ENCODE measurements around the gene HPSE2. TPM values are rescaled to one million over a fixed set of nuclear protein-coding genes. Genes with fewer than 3 reads are reported as not detected.
"Not testable (repeated sequence)": the region's sequence is repeated elsewhere in the genome, so short reads cannot be mapped to it uniquely, and the experiment has no call there.

Gene HPSE2
- total and polyA plus RNA-seq, 4 donors, result 0.05 TPM; not detected in 3

DNA sequence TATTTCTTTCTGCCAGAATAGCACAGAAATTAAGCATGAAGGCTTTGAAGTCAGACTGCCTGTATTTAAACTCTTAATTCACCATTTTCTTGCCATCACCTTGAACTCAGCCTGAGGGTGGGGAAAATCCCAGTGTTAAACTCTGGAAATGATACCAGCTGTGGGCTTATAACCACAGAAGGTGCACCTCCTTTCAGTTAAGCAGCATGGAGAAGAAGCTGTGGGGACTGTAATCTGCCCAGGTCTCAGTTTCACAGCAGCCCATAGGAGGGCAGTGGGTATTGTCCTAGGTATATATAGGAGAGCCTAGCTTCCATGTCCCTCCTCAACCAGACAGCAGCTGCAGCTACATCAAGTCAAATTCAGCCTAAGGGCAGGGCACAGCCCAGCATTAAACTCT lies 241.6 kb downstream of the HPSE2 start:
- H3K27ac ChIP-seq (ENCODE audit: low read depth in 1 of 2, low read length in 2 of 2), result no peak overlapping the region
- H3K4me3 ChIP-seq (ENCODE audit: low read depth in 1 of 3, low read length in 3 of 3), result no peak overlapping the region
- no peak for DNase-seq (ENCODE audit: low spot score)
- TF ChIP-seq TAF1 (conservative IDR thresholded peaks at IDR 0.05), result no peak
- no peak for TF ChIP-seq HNF4A (conservative IDR thresholded peaks at IDR 0.05)
- TF ChIP-seq, protein P1, sequence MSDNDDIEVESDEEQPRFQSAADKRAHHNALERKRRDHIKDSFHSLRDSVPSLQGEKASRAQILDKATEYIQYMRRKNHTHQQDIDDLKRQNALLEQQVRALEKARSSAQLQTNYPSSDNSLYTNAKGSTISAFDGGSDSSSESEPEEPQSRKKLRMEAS (IDR thresholded peaks at IDR 0.05), result no peak
- TF ChIP-seq, protein P2, sequence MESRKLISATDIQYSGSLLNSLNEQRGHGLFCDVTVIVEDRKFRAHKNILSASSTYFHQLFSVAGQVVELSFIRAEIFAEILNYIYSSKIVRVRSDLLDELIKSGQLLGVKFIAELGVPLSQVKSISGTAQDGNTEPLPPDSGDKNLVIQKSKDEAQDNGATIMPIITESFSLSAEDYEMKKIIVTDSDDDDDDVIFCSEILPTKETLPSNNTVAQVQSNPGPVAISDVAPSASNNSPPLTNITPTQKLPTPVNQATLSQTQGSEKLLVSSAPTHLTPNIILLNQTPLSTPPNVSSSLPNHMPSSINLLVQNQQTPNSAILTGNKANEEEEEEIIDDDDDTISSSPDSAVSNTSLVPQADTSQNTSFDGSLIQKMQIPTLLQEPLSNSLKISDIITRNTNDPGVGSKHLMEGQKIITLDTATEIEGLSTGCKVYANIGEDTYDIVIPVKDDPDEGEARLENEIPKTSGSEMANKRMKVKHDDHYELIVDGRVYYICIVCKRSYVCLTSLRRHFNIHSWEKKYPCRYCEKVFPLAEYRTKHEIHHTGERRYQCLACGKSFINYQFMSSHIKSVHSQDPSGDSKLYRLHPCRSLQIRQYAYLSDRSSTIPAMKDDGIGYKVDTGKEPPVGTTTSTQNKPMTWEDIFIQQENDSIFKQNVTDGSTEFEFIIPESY (IDR thresholded peaks at IDR 0.05), result no peak
- TF ChIP-seq, protein P3, sequence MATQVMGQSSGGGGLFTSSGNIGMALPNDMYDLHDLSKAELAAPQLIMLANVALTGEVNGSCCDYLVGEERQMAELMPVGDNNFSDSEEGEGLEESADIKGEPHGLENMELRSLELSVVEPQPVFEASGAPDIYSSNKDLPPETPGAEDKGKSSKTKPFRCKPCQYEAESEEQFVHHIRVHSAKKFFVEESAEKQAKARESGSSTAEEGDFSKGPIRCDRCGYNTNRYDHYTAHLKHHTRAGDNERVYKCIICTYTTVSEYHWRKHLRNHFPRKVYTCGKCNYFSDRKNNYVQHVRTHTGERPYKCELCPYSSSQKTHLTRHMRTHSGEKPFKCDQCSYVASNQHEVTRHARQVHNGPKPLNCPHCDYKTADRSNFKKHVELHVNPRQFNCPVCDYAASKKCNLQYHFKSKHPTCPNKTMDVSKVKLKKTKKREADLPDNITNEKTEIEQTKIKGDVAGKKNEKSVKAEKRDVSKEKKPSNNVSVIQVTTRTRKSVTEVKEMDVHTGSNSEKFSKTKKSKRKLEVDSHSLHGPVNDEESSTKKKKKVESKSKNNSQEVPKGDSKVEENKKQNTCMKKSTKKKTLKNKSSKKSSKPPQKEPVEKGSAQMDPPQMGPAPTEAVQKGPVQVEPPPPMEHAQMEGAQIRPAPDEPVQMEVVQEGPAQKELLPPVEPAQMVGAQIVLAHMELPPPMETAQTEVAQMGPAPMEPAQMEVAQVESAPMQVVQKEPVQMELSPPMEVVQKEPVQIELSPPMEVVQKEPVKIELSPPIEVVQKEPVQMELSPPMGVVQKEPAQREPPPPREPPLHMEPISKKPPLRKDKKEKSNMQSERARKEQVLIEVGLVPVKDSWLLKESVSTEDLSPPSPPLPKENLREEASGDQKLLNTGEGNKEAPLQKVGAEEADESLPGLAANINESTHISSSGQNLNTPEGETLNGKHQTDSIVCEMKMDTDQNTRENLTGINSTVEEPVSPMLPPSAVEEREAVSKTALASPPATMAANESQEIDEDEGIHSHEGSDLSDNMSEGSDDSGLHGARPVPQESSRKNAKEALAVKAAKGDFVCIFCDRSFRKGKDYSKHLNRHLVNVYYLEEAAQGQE (IDR thresholded peaks at IDR 0.05), result no peak
- no peak for TF ChIP-seq FOXA1 (IDR thresholded peaks at IDR 0.05)
- TF ChIP-seq YY1 (IDR thresholded peaks at IDR 0.05), result no peak
- TF ChIP-seq, protein P4, sequence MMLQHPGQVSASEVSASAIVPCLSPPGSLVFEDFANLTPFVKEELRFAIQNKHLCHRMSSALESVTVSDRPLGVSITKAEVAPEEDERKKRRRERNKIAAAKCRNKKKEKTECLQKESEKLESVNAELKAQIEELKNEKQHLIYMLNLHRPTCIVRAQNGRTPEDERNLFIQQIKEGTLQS (IDR thresholded peaks at IDR 0.05), result no peak
- no peak for TF ChIP-seq FOXA2 (IDR thresholded peaks at IDR 0.05)
- no peak for TF ChIP-seq JUND (IDR thresholded peaks at IDR 0.05)
- no peak for TF ChIP-seq RAD21 (IDR thresholded peaks at IDR 0.05)
- TF ChIP-seq GABPA (IDR thresholded peaks at IDR 0.05 in 1 of 2, conservative IDR thresholded peaks at IDR 0.05 in 1 of 2), result no peak
- H3K36me3 ChIP-seq (ENCODE audit: control insufficient read depth in 4 of 4, insufficient read depth in 3 of 4, low read depth in 1 of 4, low read length in 3 of 4), result no peaks in the 10 kb centered on the region
- no peaks in the 10 kb centered on the region for H3K9me3 ChIP-seq (ENCODE audit: control insufficient read depth in 4 of 4, low read length in 3 of 4)
- no peak overlapping the region for H3K9ac ChIP-seq (ENCODE audit: low read depth in 1 of 2, low read length in 2 of 2)
- H3K27me3 ChIP-seq (ENCODE audit: control insufficient read depth in 4 of 4, insufficient read depth in 4 of 4, low read length in 3 of 4), result no peaks in the 10 kb centered on the region
- H3K4me1 ChIP-seq (ENCODE audit: control insufficient read depth in 4 of 4, insufficient read depth in 4 of 4, low read length in 3 of 4), result peaks cover 0 to 2% (median 0%) of the 10 kb centered on the region in 4 donors

DNA sequence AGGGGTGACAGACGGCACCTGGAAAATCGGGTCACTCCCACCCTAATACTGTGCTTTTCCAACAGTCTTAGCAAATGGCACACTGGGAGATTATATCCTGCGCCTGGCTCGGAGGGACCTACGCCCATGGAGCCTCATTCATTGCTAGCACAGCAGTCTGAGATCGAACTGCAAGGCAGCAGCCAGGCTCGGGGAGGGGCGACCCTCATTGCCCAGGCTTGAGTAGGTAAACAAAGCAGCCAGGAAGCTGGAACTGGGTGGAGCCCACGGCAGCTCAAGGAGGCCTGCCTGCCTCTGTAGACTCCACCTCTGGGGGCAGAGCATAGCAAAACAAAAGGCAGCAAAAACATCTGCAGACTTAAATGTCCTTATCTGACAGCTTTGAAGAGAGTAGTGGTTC lies 251.9 kb downstream of the HPSE2 start:
- H3K27me3 ChIP-seq (ENCODE audit: control insufficient read depth in 4 of 4, insufficient read depth in 4 of 4, low read length in 3 of 4); H3K36me3 ChIP-seq (ENCODE audit: control insufficient read depth in 4 of 4, insufficient read depth in 3 of 4, low read depth in 1 of 4, low read length in 3 of 4); H3K4me1 ChIP-seq (ENCODE audit: control insufficient read depth in 4 of 4, insufficient read depth in 4 of 4, low read length in 3 of 4); H3K9me3 ChIP-seq (ENCODE audit: control insufficient read depth in 4 of 4, low read length in 3 of 4); H3K4me3 ChIP-seq (ENCODE audit: low read depth in 1 of 3, low read length in 3 of 3); H3K9ac ChIP-seq (ENCODE audit: low read depth in 1 of 2, low read length in 2 of 2); DNase-seq (ENCODE audit: low spot score); H3K27ac ChIP-seq (ENCODE audit: low read depth in 1 of 2, low read length in 2 of 2): not testable (repeated sequence)
- WGBS, result 73% methylated on average over 9 of the region's 9 CpGs

DNA sequence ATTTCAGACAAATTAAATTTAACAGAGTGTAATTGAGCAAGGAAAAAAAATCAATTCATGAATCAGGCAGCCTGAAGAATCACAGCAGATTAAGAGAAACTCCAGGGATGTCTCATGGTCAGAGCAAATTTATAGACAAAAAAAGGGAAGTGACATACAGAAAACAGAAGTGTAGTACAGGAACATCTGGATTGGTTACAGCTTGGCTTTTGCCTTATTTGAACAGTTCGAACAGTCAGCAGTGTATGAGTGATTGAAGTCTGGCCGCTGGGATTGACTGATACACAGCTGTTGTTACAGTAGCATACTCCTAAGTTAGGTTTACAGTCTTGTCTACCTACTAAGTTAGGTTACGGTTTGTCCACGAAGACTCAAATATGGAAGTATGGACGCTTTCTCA lies 255.3 kb downstream of the HPSE2 start:
- H3K9ac ChIP-seq (ENCODE audit: low read depth in 1 of 2, low read length in 2 of 2), result no peak overlapping the region
- 73% methylated on average over 5 of the region's 5 CpGs for WGBS
- H3K36me3 ChIP-seq (ENCODE audit: control insufficient read depth in 4 of 4, insufficient read depth in 3 of 4, low read depth in 1 of 4, low read length in 3 of 4), result no peaks in the 10 kb centered on the region

More for the DNA sequence above, 255.3 kb downstream of the HPSE2 start:
- Histone ChIP-seq H3K9me3 (ENCODE audit: control insufficient read depth in 4 of 4, low read length in 3 of 4) (peaks cover 0 to 4% (median 0%) of the 10 kb centered on the region in 4 donors), H3K4me3 (ENCODE audit: low read depth in 1 of 3, low read length in 3 of 3) (no peak overlapping the region), H3K4me1 (ENCODE audit: control insufficient read depth in 4 of 4, insufficient read depth in 4 of 4, low read length in 3 of 4) (no peaks in the 10 kb centered on the region), H3K27me3 (ENCODE audit: control insufficient read depth in 4 of 4, insufficient read depth in 4 of 4, low read length in 3 of 4) (peaks cover 0 to 2% (median 0%) of the 10 kb centered on the region in 4 donors), H3K27ac (ENCODE audit: low read depth in 1 of 2, low read length in 2 of 2) (no peak overlapping the region)
- no peak for TF ChIP-seq JUND (IDR thresholded peaks at IDR 0.05)
- TF ChIP-seq, protein P4 (IDR thresholded peaks at IDR 0.05), result no peak
- TF ChIP-seq, protein P1 (IDR thresholded peaks at IDR 0.05), result no peak
- TF ChIP-seq TAF1 (conservative IDR thresholded peaks at IDR 0.05), result no peak
- TF ChIP-seq NR2F2 (IDR thresholded peaks at IDR 0.05), result no peak
- TF ChIP-seq, protein P2 (IDR thresholded peaks at IDR 0.05), result no peak
- no peak for TF ChIP-seq EGR1 (IDR thresholded peaks at IDR 0.05; ENCODE audit: low read depth in 2 of 2)
- DNase-seq (ENCODE audit: low spot score), result no peak
